ENCODE results near the gene BLACAT1. TPM values are rescaled to one million over a fixed set of nuclear protein-coding genes. Genes with fewer than 3 reads are reported as not detected.

Gene BLACAT1
- total and polyA plus RNA-seq, 2 of the 13 experiments (the other 11 are each of a cell fraction or from before 2014, with no cell fraction given) = 1.2 to 2.8 TPM

GRCh38 chr1:205472737-205473441 lies 17.0 kb upstream of the BLACAT1 start:
- POLR2A ChIA-PET = no interaction called here
- BruUV-seq (replicated peaks) = no TSS peak
- WGBS (ENCODE audit: low lambda C conversion rate) = 19% methylated on average over 9 of the region's 13 CpGs
- peak; percentile 52; the same call in 1 of the 3 replicates for ATAC-seq
- no peaks in the 10 kb centered on the region; the same call in 1 of the 2 replicates for H3K9me3 ChIP-seq (ENCODE audit: low read length)
- intact Hi-C loops (cut with micrococcal nuclease; ENCODE audit: unreplicated experiment) (no loop called here), in situ Hi-C loops (cut with HindIII; ENCODE audit: extremely low pct_ligation_motif_present, low pct_unique_long_range_greater_than_20kb) (no loop called here)
- H3K36me3 ChIP-seq (replicated peaks in 1 of 2; ENCODE audit: control insufficient read depth in 1 of 2, insufficient read depth in 2 of 2, low read length in 2 of 2) = no peaks in the 10 kb centered on the region
- no peaks in the 10 kb centered on the region for H4K20me1 ChIP-seq (ENCODE audit: insufficient read depth, low read length)
- no peak overlapping the region for H2AFZ ChIP-seq (ENCODE audit: low read length)
- no peak for DNase-seq (ENCODE audit: low spot score)
- H3K79me2 ChIP-seq (ENCODE audit: insufficient read depth, low read length) = no peaks in the 10 kb centered on the region
- no peak overlapping the region for H3K9ac ChIP-seq (ENCODE audit: insufficient read depth, low read depth, low read length)
- no peaks in the 10 kb centered on the region for H3K4me1 ChIP-seq (ENCODE audit: insufficient read depth, low read length)
- no peak overlapping the region for H3K4me2 ChIP-seq (ENCODE audit: low read depth, low read length)
- no peak for TF ChIP-seq TIGD3 (CRISPR knock-in tag; IDR thresholded peaks at IDR 0.05; ENCODE audit: borderline replicate concordance)
- TF ChIP-seq MTF2 (CRISPR knock-in tag; IDR thresholded peaks at IDR 0.05; ENCODE audit: borderline replicate concordance) = no peak
- no peak for TF ChIP-seq ZMYM3 (CRISPR knock-in tag; IDR thresholded peaks at IDR 0.05)
- TF ChIP-seq FOXO4 (CRISPR knock-in tag; conservative IDR thresholded peaks at IDR 0.05) = no peak
- no peak for TF ChIP-seq RNF219 (CRISPR knock-in tag; IDR thresholded peaks at IDR 0.05)
- TF ChIP-seq FOXC1 (CRISPR knock-in tag; IDR thresholded peaks at IDR 0.05; ENCODE audit: borderline replicate concordance) = no peak
- no peak for TF ChIP-seq IRF9 (CRISPR knock-in tag; IDR thresholded peaks at IDR 0.05; ENCODE audit: borderline replicate concordance)
- no peak for TF ChIP-seq CHD2 (IDR thresholded peaks at IDR 0.05; ENCODE audit: low read depth, low read length)
- no peak for TF ChIP-seq RFXAP (CRISPR knock-in tag; IDR thresholded peaks at IDR 0.05; ENCODE audit: borderline replicate concordance)
- peaks cover 0 to 9% of the 10 kb centered on the region in 2 experiments; a peak in 2 of 5 replicates for H3K27me3 ChIP-seq (ENCODE audit: control insufficient read depth in 1 of 2, insufficient read depth in 2 of 2, low read length in 2 of 2)
- FAIRE-seq = no peak
- H3K4me3 ChIP-seq (replicated peaks in 1 of 3; ENCODE audit: insufficient read depth in 1 of 3, low read depth in 2 of 3, low read length in 3 of 3) = no peak overlapping the region
- CTCF ChIA-PET (ENCODE audit: low intra/inter-chr PET ratio, low total read pairs) = no interaction called here
- H3K27ac ChIP-seq (ENCODE audit: extremely low read length, insufficient read depth, low read length) = no peak overlapping the region

Data from HepG2 (cell line).